Brain microvascular endothelial cell (primary cell): Measurements from ENCODE around the gene CALHM2.

Experiments
- DNase-seq: peaks from one replicate; pipeline ENCODE4 v3.0.0-alpha.2; 2020
- H3K27ac ChIP-seq: fragments of 250-450 bp; sonication (Bioruptor Pico); 2 replicates; pipeline ENCODE4 v1.5.1; 2020; ENCODE audit warnings: mild to moderate bottlenecking, moderate library complexity
- H3K27me3 ChIP-seq: fragments of 250-450 bp; sonication (Bioruptor Pico); replicated peaks from 2 replicates; pipeline ENCODE4 v1.5.1; 2020; ENCODE audit warnings: mild to moderate bottlenecking
- H3K36me3 ChIP-seq: fragments of 250-450 bp; sonication (Bioruptor Pico); replicated peaks from 2 replicates; pipeline ENCODE4 v1.5.1; 2020; ENCODE audit warnings: mild to moderate bottlenecking
- H3K4me3 ChIP-seq: 2 replicates; pipeline ENCODE4 v1.5.1; 2011; ENCODE audit warnings: low read depth, mild to moderate bottlenecking, control low read depth, low read length, moderate library complexity
- CTCF ChIP-seq: IDR thresholded peaks from 2 replicates; pipeline ENCODE4 v1.5.1; 2011; ENCODE audit warnings: low read depth, mild to moderate bottlenecking, moderate library complexity, low read length, control low read depth, inconsistent platforms; ENCODE audit errors: missing control alignments
- in situ Hi-C: cut with HindIII; loops from 2 replicates; pipeline ENCODE4 v1.10.0; 2017; ENCODE audit warnings: low sequenced_read_pairs, low pct_ligation_motif_present

The CALHM2 gene

DNA sequence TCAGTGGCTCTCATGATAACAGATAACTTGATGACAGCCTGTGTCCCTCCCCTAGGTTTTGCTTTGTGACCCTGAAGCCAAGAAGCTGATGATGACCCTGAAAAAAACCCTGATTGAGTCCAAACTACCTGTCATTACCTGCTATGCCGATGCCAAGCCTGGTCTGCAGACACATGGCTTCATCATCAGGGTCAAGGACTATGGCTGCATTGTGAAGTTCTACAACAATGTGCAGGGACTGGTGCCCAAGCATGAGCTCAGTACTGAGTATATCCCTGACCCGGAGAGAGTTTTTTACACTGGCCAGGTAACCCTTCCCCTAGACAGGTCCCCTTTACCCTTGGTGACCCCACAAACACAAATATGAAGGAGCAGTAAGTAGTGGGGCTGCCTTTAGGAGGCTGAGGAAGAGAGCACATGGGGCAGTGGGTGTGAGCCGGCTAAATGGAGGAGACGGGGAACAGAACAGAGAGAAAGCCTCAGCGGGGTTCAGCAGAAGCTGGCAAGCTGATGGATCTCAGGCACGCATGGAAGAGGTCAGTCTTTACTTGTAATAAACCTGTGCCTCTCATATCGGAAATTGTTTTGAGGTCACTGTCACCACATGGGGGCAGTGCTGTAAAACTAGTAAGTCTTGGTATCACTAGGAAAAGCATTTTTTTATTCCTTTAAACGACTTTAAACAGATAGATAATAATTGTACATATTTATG lies 35.6 kb downstream of the CALHM2 start:
- peak; percentile 60 for DNase-seq
- in situ Hi-C loops = loop anchor here (10.0 kb wide), 1 partner anchor 58 kb away; the partner anchor contains the start of gene CALHM3
- no peak overlapping the region for H3K4me3 ChIP-seq
- TF ChIP-seq CTCF = peak; percentile 57
- H3K36me3 ChIP-seq = peaks cover 83% of the 10 kb centered on the region
- no peak overlapping the region for H3K27ac ChIP-seq
- no peaks in the 10 kb centered on the region for H3K27me3 ChIP-seq

DNA sequence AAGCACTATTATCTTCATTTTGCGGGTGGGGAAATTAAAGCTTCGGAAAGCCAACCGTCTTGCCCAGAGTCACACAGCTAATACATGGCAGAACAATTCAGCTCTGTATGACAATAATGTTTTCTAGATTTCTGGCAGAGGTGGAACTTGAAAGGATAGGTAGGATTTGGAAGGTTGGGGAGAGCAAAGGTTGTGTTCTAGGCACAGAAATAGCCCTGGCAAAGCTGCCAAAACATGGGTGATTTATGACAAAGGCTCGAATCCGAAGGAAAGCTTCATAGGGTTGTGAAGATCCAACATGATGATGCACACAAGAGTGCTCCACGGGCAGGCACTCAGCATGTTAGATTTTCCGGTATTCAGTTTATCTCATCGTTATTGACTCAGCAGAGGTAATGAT lies 36.6 kb downstream of the CALHM2 start:
- no peak overlapping the region for H3K27ac ChIP-seq
- no peak for TF ChIP-seq CTCF
- H3K36me3 ChIP-seq = peaks cover 80% of the 10 kb centered on the region
- no peaks in the 10 kb centered on the region for H3K27me3 ChIP-seq
- no peak for DNase-seq
- no peak overlapping the region for H3K4me3 ChIP-seq
- in situ Hi-C loops = loop anchor here (10.0 kb wide), 1 partner anchor 59 kb away; the partner anchor contains the start of gene CALHM3

GRCh38 chr10:103413564-103413963 lies 38.6 kb downstream of the CALHM2 start:
- no peak overlapping the region for H3K27ac ChIP-seq
- H3K36me3 ChIP-seq = peaks cover 79% of the 10 kb centered on the region

GRCh38 chr10:103397191-103397825 lies 54.9 kb downstream of the CALHM2 start:
- H3K27ac ChIP-seq = no peak overlapping the region
- in situ Hi-C loops = no loop called here
- peaks cover 37% of the 10 kb centered on the region for H3K36me3 ChIP-seq
- no peak for TF ChIP-seq CTCF
- no peaks in the 10 kb centered on the region for H3K27me3 ChIP-seq
- DNase-seq = peak; percentile 1
- peak overlapping the region; percentile 99 for H3K4me3 ChIP-seq

More at GRCh38 chr10:103413564-103413963, 38.6 kb downstream of the CALHM2 start:
- H3K4me3 ChIP-seq = no peak overlapping the region
- no peaks in the 10 kb centered on the region for H3K27me3 ChIP-seq
- no peak for TF ChIP-seq CTCF
- in situ Hi-C loops = loop anchor here (10.0 kb wide), 1 partner anchor 61 kb away; the partner anchor contains the start of gene CALHM3
- DNase-seq = no peak

DNA sequence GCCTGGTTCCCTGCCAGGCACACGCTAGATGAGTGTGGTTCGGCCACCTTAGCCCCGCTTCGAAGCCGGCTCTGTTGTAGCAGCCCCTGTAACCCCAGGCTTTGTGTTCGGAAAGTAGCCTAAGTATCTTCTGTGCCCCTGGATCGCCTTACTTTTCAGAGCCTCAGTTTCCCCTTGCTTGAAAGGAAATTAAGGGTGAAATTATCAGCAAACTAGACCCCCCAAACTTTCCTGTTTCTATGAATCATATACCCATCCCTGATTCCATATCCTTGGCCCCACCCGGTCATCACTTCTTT lies 55.4 kb downstream of the CALHM2 start:
- peak overlapping the region; percentile 35 for H3K27ac ChIP-seq
- DNase-seq = no peak
- H3K4me3 ChIP-seq = peak overlapping the region; percentile 99
- H3K27me3 ChIP-seq = no peaks in the 10 kb centered on the region
- no peak for TF ChIP-seq CTCF
- in situ Hi-C loops = no loop called here
- H3K36me3 ChIP-seq = peaks cover 36% of the 10 kb centered on the region
